Upper lobe of left lung (tissue), 6 donors: ENCODE results near the gene CNTNAP4. TPM values are rescaled to one million over a fixed set of nuclear protein-coding genes. Genes with fewer than 3 reads are reported as not detected.

Source experiments
- ATAC-seq, 2 donors: fragments of 200-7000 bp; cut with Tn5 transposase; one replicate each; pipeline ENCODE4 v1.9.1; 2022; ENCODE audit warnings: mild to moderate bottlenecking in 2 of 2, moderate library complexity in 2 of 2; ENCODE audit not compliant: low FRiP score in 2 of 2
- DNase-seq, 2 donors: peaks; one replicate each; pipeline ENCODE4 v3.0.0-alpha.2; 2019 to 2020
- H3K27ac ChIP-seq, 4 donors: fragments of 200-600 bp; sonication (generic); one replicate each; pipeline ENCODE4 v1.5.1; 2016 to 2019
- H3K27me3 ChIP-seq, 4 donors: fragments of 200-600 bp; sonication (generic); one replicate each; pipeline ENCODE4 v1.5.1; 2017 to 2019
- H3K36me3 ChIP-seq, 4 donors: fragments of 200-600 bp; sonication (generic); one replicate each; pipeline ENCODE4 v1.5.1; 2016 to 2019
- H3K4me1 ChIP-seq, 4 donors: fragments of 200-600 bp; sonication (generic); one replicate each; pipeline ENCODE4 v1.5.1; 2018 to 2019
- H3K4me3 ChIP-seq, 4 donors: fragments of 200-600 bp; sonication (generic); one replicate each; pipeline ENCODE4 v1.5.1; 2017 to 2019; ENCODE audit warnings: mild to moderate bottlenecking in 2 of 4, moderate library complexity in 1 of 4
- H3K9me3 ChIP-seq, 4 donors: fragments of 200-600 bp; sonication (generic); one replicate each; pipeline ENCODE4 v1.5.1; 2018 to 2019
- EP300 ChIP-seq, 4 donors: sonication (generic); formaldehyde crosslinking; IDR thresholded peaks; one replicate each; pipeline ENCODE4 v1.5.1; 2017; ENCODE audit warnings: antibody characterized with exemption in 4 of 4, control low read depth in 2 of 4
- POLR2A ChIP-seq, 4 donors: fragments of 450-650 bp; IDR thresholded peaks; one replicate each; pipeline ENCODE4 v1.5.1; 2016 to 2017; ENCODE audit warnings: antibody characterized with exemption in 4 of 4, mild to moderate bottlenecking in 2 of 4
- POLR2AphosphoS5 ChIP-seq, 2 donors: sonication (generic); formaldehyde crosslinking; IDR thresholded peaks; one replicate each; pipeline ENCODE4 v1.5.1; 2017; ENCODE audit warnings: antibody characterized with exemption in 2 of 2
- WGBS, 2 donors: methylation state at CpG; one replicate each; pipeline ENCODE4 v1.1.5; 2017 to 2018; 5-methylcytosine and 5-hydroxymethylcytosine counted together
- small RNA-seq, 4 donors: library from RNA; depleted of rRNA; stranded (forward); fragments of <200 nt; gene quantifications; one replicate each; pipeline ENCODE3, GENCODE V24; 2016
- total RNA-seq, 6 donors: library from RNA; depleted of rRNA in 4 of 6; stranded (reverse); fragments of >200 nt in 4 of 6; gene quantifications; one replicate each; pipeline versions ENCODE4 v1.1.0 to v1.2.1, GENCODE V29; 2016 to 2021
- TF ChIP-seq, protein P1 (sequence below), 6 experiments: fragments of 450-650 bp in 4 of 6; fragments of 200-600 bp in 2 of 6; sonication (generic) in 2 of 6; IDR thresholded peaks; one replicate each; pipeline ENCODE4 v1.5.1; 2016 to 2019; ENCODE audit warnings: antibody characterized with exemption in 6 of 6
- donor health status: DM: no; HTN: no; CAD: no; lungs with moderate emphysema.
- donor health status: DM: no; HTN: yes; CAD: no; lungs with severe emphysema.

Gene CNTNAP4
- total RNA-seq, 6 donors from 2014 or later = not detected

DNA sequence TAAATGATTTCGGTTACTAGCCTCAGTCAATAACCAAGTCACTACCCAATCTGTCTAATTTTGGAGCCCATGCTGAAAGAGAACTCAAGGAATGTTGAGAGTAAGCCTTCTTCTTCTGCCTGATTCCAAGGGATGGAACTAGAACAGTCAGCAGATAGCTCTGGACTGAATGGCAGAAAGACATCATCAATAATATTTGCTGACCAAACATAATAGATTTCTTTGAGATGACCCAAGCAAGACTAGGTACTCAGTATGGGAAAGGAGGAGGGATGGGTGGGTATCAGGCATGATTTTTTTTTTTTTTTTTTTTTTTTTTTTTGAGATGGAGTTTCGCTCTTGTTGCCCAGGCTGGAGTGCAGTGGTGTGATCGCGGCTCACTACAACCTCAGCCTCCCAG is 330.1 kb downstream of the CNTNAP4 start:
- ATAC-seq (no peak), DNase-seq (no peak)
- Histone ChIP-seq H3K27ac (no peak overlapping the region), H3K27me3 (no peaks in the 10 kb centered on the region), H3K9me3 (no peaks in the 10 kb centered on the region), H3K4me1 (no peaks in the 10 kb centered on the region), H3K36me3 (no peaks in the 10 kb centered on the region), H3K4me3 (no peak overlapping the region)
- WGBS, 2 donors = 89 to 92% methylated on average over 4 of the region's 4 CpGs
- no peak for TF ChIP-seq POLR2A (IDR thresholded peaks at IDR 0.05)
- no peak for TF ChIP-seq EP300 (IDR thresholded peaks at IDR 0.05)
- TF ChIP-seq, protein P1, sequence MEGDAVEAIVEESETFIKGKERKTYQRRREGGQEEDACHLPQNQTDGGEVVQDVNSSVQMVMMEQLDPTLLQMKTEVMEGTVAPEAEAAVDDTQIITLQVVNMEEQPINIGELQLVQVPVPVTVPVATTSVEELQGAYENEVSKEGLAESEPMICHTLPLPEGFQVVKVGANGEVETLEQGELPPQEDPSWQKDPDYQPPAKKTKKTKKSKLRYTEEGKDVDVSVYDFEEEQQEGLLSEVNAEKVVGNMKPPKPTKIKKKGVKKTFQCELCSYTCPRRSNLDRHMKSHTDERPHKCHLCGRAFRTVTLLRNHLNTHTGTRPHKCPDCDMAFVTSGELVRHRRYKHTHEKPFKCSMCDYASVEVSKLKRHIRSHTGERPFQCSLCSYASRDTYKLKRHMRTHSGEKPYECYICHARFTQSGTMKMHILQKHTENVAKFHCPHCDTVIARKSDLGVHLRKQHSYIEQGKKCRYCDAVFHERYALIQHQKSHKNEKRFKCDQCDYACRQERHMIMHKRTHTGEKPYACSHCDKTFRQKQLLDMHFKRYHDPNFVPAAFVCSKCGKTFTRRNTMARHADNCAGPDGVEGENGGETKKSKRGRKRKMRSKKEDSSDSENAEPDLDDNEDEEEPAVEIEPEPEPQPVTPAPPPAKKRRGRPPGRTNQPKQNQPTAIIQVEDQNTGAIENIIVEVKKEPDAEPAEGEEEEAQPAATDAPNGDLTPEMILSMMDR (IDR thresholded peaks at IDR 0.05) = no peak
- no peak for TF ChIP-seq POLR2AphosphoS5 (IDR thresholded peaks at IDR 0.05)

Small RNA genes lying within 50 kb of the gene (small RNA-seq; reads per million reads assigned to genes)
- 0 reads per million in 4 donors for gene RF00133
- 0 reads per million in 4 donors for gene RN7SKP233
